ENCODE results near the gene AP3B1. TPM values are rescaled to one million over a fixed set of nuclear protein-coding genes. Genes with fewer than 3 reads are reported as not detected.

The AP3B1 gene
- total RNA-seq, 2 experiments from 2014 or later = 32.5 to 39.5 TPM

- intact Hi-C loops (cut with micrococcal nuclease; ENCODE audit: unreplicated experiment) = no loop called here
- no peaks in the 10 kb centered on the region; the same call in none of the 2 replicates for H3K36me3 ChIP-seq (ENCODE audit: insufficient read depth, low read length)
- H2AFZ ChIP-seq (ENCODE audit: low read length) = no peak overlapping the region
- no peaks in the 10 kb centered on the region for H3K79me2 ChIP-seq (ENCODE audit: insufficient read depth, low read depth, low read length)
- TF ChIP-seq CTCF (conservative IDR thresholded peaks at IDR 0.05; ENCODE audit: low read length) (no peak), EZH2phosphoT487 (IDR thresholded peaks at IDR 0.05; ENCODE audit: borderline replicate concordance, low read depth, low read length) (no peak)
- no peak overlapping the region for H3K27ac ChIP-seq (ENCODE audit: low read depth, low read length, poor library complexity, severe bottlenecking)
- H3K4me3 ChIP-seq (ENCODE audit: low read depth, low read length, poor library complexity, severe bottlenecking) = no peak overlapping the region
- no TSS peak for BruUV-seq (replicated peaks)
- H3K9me3 ChIP-seq (ENCODE audit: low read length) = no peaks in the 10 kb centered on the region
- DNase-seq (ENCODE audit: low spot score) = no peak
- ChIA-PET POLR2A (interaction anchor here (0.7 kb wide), 1 partner anchor 767 kb away, joined by 5 read pairs; no protein-coding TSS in a partner anchor), CTCF (ENCODE audit: unreplicated experiment) (no interaction called here)
- no peaks in the 10 kb centered on the region for H4K20me1 ChIP-seq (ENCODE audit: insufficient read depth, low read length)
- H3K9me2 ChIP-seq (ENCODE audit: insufficient read depth, low read length) = no peaks in the 10 kb centered on the region
- no peaks in the 10 kb centered on the region for H3K4me1 ChIP-seq (ENCODE audit: insufficient read depth, low read length, poor library complexity, severe bottlenecking)
- H3K4me2 ChIP-seq (ENCODE audit: low read length) = no peak overlapping the region
These were observed 204.5 kb downstream of the AP3B1 start for GRCh38 chr5:78090002-78090401.

DNA sequence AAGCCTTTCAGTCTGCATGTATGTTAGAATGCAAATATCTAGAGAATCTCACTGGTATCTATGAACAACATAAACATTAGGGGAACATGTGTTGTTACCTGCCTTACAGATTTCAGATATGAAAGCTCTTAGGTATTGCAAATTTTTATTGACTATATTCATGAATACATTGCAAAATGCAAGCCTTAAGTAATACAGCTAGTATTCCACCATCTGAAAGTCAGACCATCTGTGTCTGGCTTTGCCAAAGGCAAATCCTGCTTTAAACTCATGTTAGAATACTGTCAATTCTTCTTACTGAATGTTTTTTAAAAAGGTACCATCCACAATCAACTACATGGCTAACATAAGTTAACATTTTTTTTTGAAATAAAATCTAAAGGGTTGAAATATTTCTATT lies 215.6 kb downstream of the AP3B1 start:
- 0 out of 2 replicates have a peak, but pooled peaks cover under 1% of the 10 kb centered on the region for H3K36me3 ChIP-seq (ENCODE audit: insufficient read depth, low read length)
- H3K27ac ChIP-seq (ENCODE audit: low read depth, low read length, poor library complexity, severe bottlenecking) = no peak overlapping the region
- H3K4me3 ChIP-seq (ENCODE audit: low read depth, low read length, poor library complexity, severe bottlenecking) = no peak overlapping the region
- CTCF ChIA-PET (ENCODE audit: unreplicated experiment) = no interaction called here
- intact Hi-C loops (cut with micrococcal nuclease; ENCODE audit: unreplicated experiment) = no loop called here
- no peaks in the 10 kb centered on the region for H4K20me1 ChIP-seq (ENCODE audit: insufficient read depth, low read length)
- no peaks in the 10 kb centered on the region for H3K79me2 ChIP-seq (ENCODE audit: insufficient read depth, low read depth, low read length)
- POLR2A ChIA-PET = interaction anchor here (0.6 to 0.9 kb wide), 2 partner anchors 24 to 914 kb away, joined by 3 read pairs; no protein-coding TSS in a partner anchor
- no peak overlapping the region for H3K4me2 ChIP-seq (ENCODE audit: low read length)
- H3K9me3 ChIP-seq (ENCODE audit: low read length) = no peaks in the 10 kb centered on the region
- BruUV-seq (replicated peaks) = no TSS peak
- H3K4me1 ChIP-seq (ENCODE audit: insufficient read depth, low read length, poor library complexity, severe bottlenecking) = no peaks in the 10 kb centered on the region
- no peak for DNase-seq (ENCODE audit: low spot score)
- no peak for TF ChIP-seq EZH2phosphoT487 (IDR thresholded peaks at IDR 0.05; ENCODE audit: borderline replicate concordance, low read depth, low read length)
- no peaks in the 10 kb centered on the region for H3K9me2 ChIP-seq (ENCODE audit: insufficient read depth, low read length)
- H2AFZ ChIP-seq (ENCODE audit: low read length) = no peak overlapping the region

GRCh38 chr5:78077369-78078068 lies 217.0 kb downstream of the AP3B1 start:
- Histone ChIP-seq H3K4me1 (ENCODE audit: insufficient read depth, low read length, poor library complexity, severe bottlenecking) (no peaks in the 10 kb centered on the region), H3K79me2 (ENCODE audit: insufficient read depth, low read depth, low read length) (no peaks in the 10 kb centered on the region), H3K9me2 (ENCODE audit: insufficient read depth, low read length) (no peaks in the 10 kb centered on the region), H3K9me3 (ENCODE audit: low read length) (no peaks in the 10 kb centered on the region), H2AFZ (ENCODE audit: low read length) (no peak overlapping the region), H3K4me2 (ENCODE audit: low read length) (no peak overlapping the region), H3K4me3 (ENCODE audit: low read depth, low read length, poor library complexity, severe bottlenecking) (no peak overlapping the region), H3K27ac (ENCODE audit: low read depth, low read length, poor library complexity, severe bottlenecking) (no peak overlapping the region), H3K36me3 (ENCODE audit: insufficient read depth, low read length) (no peaks in the 10 kb centered on the region), H4K20me1 (ENCODE audit: insufficient read depth, low read length) (no peaks in the 10 kb centered on the region)
- POLR2A ChIA-PET = no interaction called here
- intact Hi-C loops (cut with micrococcal nuclease; ENCODE audit: unreplicated experiment) = no loop called here
- TF ChIP-seq EZH2phosphoT487 (IDR thresholded peaks at IDR 0.05; ENCODE audit: borderline replicate concordance, low read depth, low read length) = no peak
- no peak for TF ChIP-seq CTCF (conservative IDR thresholded peaks at IDR 0.05; ENCODE audit: low read length)
- BruUV-seq (replicated peaks) = no TSS peak
- CTCF ChIA-PET (ENCODE audit: unreplicated experiment) = no interaction called here
- no peak for DNase-seq (ENCODE audit: low spot score)

Measured in OCI-LY7 (cell line).